Effector CD8-positive, alpha-beta T cell (primary cell): ENCODE data around the gene FRMD3.

Experiments used
- DNase-seq: peaks from one replicate; lab custom pipeline; 2025; lab: John Stamatoyannopoulos, UW

Gene FRMD3

DNA sequence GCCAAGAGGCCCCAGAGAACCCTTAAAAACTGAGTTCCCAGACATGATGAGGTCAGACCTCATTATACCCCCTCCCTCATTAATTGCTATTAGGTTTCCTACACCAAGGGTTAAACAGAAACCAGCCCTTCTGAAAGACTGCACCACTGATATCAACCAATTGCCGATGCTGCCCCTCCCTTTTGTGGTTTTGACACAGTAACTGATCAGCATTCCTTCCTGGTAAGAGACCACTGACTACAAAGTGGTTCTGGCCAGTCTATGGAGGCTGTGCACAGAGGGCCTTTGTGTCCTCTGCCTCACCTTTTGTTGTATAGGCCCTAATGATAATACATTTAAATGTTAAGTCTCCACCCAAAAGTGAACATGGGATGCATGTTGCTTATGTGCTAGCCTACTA, 201.5 kb downstream of the FRMD3 start:
- DNase-seq: no peak

DNA sequence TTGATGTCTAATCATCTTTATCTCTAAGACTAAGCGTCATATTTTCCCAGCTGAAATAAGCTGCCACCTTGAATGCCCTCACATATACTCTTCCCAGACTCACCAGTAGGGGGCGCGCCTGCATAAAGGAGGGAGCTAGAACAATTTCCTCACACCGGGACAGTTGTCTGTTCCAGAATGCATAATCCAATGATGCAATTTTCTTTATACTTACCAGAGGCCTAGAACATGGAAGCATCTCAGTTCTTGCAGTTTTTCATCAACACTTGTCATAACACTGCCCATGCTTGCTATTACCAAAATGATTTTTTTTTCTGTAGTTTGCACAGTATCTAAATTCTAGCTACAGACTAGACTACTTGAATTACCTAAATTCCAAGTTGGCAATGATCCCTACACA, 203.9 kb downstream of the FRMD3 start:
- peak; percentile 48 for DNase-seq

DNA sequence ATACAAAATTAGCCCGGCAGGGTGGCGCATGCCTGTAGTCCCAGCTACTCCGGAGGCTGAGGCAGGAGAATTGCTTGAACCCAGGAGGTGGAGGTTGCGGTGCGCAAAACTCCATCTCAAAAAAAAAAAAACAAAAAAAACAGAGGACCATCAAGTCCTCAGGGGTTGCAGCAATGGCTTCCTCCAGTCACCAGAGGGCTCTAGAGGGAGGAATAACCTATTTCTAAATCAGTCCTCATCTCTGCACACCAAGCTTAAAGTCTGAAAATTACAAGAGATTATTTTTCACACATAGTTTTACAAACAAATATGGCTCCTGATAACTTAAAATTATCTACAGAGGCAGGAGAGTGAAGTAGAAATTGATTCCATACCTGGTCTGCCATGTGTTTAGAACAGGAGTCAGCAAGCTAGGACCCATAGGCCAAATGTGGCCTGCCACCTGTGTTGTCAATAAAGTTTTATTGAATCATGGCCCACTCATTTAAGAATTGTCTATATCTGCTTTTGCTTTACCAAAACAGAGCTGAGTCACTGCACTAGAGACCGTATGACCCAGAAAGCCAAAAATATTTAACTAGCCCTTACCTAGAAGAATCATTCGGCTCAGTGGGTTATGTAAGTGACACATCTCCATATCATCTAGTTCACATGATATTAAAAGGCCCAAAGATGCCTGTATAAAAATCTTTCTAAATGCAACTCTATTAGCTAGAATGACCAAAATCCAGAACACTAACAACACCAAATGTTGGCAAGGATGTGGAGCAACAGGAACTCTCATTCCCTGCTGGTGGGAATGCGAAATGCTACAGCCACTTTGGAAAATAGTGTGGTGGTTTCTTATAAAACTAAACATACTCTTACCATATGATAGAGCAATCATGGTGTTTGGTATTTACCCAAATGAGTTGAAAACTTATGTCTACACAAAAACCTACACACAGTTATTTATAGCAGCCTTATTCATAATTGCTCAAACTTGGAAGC, 207.7 kb downstream of the FRMD3 start:
- no peak for DNase-seq

DNA sequence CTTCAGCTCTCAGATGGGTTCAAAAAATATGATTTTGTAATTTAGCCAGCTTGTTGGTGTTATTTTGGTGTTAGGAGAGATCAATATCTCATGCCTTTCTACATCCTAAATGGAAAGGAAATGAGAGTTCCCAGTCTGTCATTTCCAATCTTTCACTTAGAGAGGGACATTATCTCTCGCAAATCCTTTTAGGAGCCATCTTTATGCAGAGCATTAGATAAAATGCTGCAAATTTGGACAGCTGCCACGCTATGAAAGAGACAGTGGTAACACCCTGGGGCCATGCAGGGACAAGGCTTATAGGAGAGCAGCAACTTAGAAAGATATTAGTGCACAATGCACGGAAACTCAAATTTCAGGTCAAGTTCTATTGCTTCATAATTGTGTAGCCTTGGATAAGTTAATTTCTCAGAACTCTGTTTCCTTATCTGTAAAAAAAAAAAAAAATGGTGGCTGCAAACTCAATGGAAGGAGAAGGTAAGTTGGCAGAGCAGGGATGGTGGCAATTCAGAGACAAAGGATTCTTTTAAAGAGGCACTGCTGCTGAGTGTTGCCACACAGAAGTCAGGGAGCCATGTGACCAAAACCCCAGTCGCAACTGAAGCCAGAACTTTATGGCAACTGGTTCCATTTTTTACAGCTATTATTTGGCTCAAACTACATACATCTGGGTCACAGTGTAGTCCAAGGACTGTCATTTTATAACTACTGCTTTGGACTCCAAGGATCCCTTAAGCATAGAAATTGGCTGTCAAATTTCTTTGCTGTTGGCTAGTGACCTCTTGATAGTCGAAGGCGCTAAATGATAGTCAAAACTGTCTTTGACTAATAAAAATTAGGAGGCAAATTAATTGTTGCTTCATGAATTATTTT, 210.2 kb downstream of the FRMD3 start:
- DNase-seq: no peak

DNA sequence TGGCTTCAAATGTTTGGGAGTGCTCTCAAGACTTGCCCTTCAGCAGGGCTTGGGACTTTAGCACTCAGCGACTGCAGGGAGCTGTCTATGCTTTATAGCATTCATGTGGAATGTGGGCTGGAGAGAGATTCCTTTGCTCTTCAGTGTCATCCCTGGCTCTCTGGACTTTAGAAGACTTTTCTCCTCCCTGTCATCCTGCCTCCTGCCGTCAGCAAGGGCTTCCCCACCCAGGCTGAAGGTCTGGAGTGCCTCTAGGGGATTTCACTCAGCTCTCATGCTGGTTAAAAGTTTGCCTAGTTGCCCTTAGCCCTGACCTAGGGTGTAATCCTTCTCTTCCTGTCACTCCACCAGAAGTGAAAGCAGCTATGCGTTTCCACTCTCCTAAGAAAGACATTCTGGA, 210.9 kb downstream of the FRMD3 start:
- no peak for DNase-seq

DNA sequence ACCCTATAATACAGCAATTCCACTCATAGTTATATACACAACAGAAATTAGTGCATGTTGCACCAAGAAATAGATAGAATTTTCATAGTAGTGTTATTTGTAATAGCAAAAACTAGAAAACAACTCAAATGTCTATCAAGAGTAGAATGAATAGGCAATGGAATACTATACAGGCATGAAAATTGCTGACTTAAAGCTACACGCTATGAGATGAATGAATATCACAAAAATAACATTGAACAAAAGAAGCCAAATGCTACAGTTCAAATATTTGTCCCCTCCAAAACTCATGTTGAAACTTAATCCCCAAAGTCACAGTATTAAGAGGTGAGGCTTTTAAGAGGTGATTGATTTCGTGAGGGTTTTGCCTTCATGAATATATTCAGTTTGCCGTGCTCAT, 215.1 kb downstream of the FRMD3 start:
- DNase-seq: no peak

DNA sequence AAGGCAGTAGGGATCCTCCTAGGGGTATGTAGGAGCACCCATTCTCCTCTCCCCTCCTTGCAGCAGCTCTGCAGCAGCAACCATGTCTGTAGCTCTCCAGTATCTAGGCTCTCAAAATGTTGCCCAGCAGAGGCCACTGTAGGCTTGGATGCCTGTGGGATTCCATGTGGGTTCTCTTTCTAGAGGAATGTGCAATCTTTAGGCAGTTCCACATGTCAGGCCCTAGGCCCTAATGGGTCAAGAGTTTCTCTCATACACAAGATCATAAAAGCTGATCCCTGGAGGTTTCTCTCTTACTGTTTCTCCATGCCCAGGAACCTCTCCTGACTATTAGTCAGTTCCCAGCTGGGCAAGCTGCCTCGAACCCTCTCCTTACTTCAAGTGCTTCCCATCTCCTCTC, 215.8 kb downstream of the FRMD3 start:
- DNase-seq: no peak

DNA sequence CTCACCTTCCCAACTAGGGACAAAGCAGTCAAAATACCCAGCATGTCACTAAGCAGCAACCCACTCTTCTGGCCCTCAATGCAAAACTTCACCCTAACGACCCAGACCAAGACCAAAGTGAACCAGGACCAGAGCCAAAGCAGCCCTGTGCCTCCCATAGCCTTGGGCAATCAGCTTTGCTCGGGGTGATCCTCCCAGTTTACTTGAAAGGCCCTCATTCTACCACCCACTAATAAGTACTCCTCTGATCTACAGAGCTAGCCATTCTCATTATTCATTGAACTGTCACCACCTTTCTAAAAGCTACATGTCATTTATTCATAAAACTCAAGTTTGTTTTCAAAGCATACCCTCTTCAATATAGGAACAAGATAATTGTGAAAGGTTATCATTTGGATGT, 221.0 kb downstream of the FRMD3 start:
- DNase-seq: no peak

DNA sequence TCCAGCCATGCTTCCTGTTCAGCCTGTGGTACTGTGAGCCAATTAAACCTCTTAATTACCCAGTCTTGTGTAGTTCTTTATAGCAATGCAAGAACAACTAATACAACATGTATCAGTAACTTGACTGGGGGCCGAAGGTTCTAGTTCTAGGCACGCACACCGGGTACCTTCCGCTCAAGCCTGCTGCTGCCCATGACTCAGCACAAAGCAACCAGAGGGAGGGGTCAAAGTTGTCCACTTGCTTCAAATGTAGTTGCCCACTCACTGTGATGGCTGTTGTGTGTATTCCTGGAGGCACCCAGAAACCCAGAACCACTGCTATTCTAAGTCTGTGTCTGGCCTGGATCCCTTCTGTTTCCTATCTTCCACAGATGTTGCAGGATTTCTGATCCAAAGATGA, 222.6 kb downstream of the FRMD3 start:
- DNase-seq: no peak

DNA sequence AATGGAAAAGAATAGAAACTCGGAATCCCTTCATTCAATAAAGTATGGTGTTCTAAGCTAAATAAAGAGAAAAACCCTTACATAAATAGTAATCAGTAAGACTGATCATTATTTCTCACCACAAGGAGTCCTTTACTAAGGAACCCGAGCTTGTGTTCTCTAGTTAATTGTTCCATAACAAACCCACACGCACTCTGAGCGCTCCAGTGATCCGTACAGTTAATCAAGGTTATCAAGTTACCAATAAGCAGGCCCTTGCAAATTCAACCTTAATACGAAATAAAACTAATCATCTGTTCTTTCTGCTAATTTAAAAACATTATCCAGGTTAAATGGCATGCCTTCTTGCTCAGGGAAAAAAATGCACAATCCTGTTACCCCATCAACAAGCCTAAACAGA, 224.4 kb downstream of the FRMD3 start:
- DNase-seq: no peak

DNA sequence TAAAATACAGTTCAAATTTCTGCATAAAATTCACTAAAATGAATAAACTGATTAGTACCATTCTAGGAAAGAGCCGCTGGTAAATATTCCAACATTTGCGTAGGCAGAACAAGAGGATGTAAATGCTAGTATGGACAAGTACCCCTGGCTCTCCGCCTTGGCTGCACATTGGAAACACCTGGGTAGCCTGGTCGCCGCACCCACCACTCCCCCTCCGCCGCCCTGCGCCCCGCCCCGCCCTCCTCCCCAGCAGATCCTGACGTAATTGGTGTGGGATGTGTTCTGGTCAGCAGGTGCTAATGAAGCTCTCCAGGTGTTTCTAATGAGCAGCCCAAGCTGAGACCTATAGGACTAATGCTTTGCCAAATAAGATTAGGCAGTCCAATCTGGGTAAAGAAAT, 225.7 kb downstream of the FRMD3 start:
- no peak for DNase-seq

DNA sequence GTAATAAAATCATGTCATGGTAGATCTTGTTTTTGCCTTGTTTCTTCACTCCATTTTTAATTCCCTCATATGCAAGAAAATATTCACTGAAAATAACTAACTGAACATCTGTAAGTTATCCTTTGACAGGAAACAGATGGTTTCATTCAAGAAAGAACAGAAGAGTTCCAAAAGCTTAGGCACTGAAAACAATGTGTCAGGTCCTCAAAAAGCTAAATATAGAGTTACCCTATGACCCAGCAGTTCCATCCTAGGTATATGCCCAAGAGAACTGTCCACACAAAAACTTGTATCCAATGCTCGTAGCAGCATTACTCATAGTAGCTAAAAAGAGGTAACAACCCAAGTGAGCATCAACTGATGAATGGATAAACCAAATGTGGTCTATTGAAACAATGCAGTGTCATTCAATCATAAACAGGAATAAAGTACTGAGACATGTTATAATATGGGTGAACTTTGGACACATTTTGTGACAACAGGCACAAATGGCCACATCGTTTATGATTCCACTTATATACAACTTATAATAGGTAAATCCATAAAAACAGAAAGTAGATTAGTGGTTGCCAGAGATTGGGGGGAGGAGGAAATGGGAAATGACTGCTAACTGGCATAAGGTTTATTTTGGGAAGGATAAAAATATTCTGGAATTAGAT, 231.0 kb downstream of the FRMD3 start:
- DNase-seq: no peak

DNA sequence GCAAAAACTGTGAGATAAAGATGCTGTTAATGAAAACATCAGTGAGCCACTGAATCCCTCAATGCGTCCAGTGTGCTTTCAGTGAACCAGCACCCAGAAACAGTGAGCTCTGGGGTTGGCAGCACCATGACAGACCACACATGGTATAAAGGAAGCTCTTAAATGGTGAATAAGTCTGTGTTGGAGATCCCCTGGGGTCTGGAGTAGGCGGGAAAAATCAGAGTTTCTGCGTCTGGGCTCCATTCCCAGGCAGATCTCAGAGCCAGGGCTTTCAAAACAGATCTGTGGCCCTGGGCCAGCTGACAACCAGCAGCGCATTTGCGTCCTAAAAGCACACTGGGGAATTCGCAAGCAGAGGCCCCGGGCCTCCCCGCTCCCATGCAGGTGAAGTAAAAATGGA, 233.5 kb downstream of the FRMD3 start:
- DNase-seq: no peak

DNA sequence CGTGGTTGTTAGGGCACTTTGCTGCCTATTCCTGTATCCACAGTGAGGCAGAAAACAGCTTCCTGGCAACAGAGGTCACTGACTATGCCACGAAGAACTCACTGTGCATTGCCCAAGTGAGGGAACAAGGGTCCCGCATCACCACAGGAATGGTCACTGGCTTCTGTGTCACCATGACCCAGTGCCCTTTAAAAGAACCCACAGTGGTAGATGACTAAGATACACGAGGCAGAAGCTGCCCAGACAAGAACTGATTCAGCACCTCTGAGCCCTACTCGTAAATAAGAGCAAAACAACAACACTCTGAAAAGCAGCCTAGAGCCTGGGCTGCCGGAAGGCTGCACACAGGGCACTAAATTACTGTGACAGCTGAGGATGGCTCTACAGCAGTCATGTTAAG, 238.6 kb downstream of the FRMD3 start:
- DNase-seq: no peak

DNA sequence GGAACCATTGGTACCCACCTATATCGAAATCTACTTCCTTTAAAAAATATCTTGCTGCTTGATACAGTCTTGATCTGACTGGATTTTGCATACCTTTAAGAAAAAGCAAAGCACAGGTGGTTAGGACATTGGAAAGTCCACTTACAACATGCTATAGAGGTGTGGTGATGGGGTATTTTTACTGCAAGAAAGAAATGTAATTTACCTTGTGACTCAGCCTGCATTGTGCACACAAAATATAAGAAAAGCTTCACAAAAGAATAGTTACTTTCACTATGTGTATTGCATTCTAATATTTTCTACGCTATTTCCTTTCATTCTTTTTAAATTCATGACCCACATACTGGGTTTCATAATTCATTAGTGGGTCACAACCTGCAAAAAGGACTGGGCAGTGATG, 239.1 kb downstream of the FRMD3 start:
- DNase-seq: no peak

DNA sequence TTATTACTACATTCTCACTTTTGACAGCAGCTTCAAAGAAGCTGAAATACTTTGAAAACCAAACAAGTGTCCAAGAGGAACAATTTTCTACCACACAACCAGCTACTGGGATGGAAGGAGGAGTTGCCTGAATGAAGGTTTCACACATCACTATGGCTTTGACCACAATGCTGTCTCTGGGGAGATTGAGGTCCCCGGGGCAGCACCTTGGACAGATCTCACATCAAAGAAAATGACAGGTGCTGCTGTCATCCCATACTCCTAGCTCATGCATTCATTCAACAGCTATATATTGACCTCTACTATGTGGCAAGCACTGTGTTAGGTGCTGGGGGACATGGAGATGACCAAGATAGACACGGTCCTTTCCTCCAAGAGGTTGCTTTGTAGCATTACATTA, 242.1 kb downstream of the FRMD3 start:
- DNase-seq: no peak

DNA sequence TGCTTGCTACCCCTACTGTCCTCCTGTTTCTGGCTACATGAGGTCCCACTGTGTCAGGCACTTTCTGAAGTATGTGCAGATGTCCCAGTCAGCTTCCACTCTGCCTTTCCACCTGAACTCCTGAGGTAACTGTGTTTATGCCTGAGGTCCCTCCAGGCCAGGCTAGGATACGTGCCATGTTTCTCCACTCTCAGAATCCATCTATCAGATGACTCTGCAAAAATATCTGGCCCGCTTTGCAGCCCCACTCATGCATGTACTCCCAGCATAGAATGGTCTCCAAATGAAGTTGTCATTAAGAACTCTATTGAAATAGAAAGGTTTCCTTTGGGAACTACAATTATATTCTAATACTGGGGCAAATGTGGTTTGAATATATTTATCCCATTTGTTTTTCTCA, 243.4 kb downstream of the FRMD3 start:
- no peak for DNase-seq

DNA sequence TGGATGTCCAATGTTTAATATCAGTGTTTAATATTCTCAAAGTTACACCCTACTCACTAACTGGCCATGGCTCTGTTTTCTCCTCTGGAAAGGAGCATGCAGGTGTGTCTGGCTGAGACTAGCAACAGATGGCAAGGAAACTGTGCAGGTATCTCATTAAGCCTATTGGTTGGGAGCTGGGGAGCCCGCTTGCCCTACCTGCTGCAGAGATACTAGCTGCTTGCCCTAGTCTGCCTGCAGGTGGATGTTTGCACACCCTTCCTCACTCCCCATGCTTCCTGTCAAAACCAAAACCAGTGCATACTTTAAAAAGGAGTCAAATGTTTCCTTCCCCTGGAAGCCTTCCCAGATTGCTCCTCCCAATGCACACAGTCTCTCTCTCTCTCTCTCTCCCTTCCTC, 247.0 kb downstream of the FRMD3 start:
- DNase-seq: no peak

DNA sequence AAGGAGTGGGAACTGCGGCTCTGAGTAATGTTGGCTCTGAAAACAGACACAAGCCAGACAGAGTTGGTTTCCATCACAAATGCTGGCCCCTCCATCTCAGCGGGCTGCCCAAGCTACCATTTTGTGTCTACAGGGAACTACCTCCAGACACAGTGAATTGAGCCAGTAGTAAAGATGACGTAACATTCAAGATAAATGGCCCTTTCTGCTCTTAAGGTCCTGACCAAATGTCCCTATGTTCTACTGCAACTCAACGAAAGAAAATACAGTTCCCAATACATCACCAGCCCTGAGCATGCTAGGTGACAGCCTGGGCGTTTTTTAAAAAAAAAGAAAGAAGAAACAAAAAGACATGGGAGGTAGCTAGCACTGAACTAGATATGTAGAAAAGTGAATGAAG, 247.5 kb downstream of the FRMD3 start:
- no peak for DNase-seq

DNA sequence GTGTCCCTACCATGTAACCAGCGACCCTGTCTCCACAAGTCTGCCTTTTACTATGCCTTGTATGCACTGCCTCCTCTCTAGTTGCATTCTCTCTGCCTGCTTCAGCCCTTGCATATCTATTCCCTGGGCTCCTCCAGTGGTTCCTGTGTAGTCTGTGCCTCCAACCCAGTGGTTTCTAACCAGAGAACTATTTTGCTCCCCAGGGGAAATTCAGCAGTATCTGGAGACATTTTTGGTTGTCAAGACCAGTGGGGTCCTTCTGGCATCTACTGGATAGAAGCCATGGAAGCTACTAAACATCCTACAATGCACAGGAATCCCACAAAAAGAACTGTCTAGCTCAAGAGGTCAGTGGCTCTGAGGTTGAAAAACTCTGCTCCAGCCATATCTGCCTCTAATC, 251.2 kb downstream of the FRMD3 start:
- DNase-seq: no peak

DNA sequence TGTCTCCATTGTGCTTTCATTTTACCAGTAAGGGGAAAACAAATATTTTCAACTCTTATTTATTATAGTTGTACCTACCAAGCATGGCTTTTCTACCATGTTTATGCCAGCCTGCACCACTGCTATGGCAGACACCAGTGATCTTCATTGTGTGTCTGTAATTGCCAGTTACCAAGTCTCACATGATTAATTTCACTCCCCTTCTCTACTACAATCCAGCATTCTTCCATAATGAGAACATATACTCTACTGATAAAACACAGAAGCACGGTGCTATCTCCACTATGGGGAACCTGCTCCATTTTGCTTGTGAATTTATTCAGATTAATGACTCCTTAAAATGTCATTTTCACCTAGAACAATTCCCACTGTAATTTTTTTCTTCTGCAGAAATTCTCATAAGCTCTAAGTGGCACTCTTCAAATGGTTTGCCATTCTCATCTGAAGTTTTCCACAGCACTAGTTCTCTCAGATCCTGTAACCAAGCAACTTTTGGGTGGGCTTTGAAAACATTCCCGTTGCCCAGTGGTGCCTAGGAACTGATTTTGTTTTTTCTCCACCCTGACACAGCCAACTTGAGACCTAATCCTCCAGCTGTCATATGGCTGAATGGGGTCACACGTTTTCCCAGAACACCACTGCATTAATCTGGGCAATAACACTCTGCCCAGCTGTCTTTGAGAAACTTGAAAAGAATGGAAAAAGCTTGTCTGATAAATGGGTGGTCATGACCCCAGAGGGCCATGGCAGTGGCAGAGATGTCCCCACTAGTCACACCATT, 252.6 kb downstream of the FRMD3 start:
- no peak for DNase-seq

DNA sequence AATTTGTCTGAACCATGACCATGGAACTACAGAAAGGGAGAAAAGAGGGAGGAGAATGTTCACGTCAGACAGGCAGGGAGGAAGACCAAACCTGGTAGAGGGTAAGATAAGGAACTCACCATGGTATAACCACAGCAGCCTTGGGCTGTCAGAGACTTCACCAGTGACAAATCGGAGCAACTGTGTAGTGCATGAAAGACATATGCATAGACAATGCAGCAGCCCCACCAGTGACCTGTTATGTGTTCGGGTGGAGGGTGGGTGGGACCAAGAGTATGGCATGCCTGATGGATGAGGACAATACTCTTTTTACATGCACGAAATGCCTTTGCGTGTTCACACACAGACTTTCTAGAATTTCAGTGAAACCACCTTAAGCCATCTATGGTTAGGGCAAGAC, 253.5 kb downstream of the FRMD3 start:
- no peak for DNase-seq
